ENCODE measurements around the gene PTPRA.

The PTPRA gene

GRCh38 chr20:2834401-2835110, 38.7 kb upstream of the PTPRA start:
- no peak for DNase-seq (ENCODE audit: low read depth, low spot score)
- CTCF ChIA-PET = interaction anchor here (0.8 to 3.6 kb wide), 4 partner anchors 10 to 82 kb away, joined by 3 to 13 read pairs (median 5); no protein-coding TSS in a partner anchor
- POLR2A ChIA-PET = interaction anchor here (0.6 kb wide), 1 partner anchor 366 kb away, joined by 3 read pairs; no protein-coding TSS in a partner anchor
- TF ChIP-seq CTCF (IDR thresholded peaks at IDR 0.05; ENCODE audit: insufficient read depth, low read length, missing control alignments) = no peak
- H3K4me3 ChIP-seq (ENCODE audit: low read depth, low read length) = no peak overlapping the region

GRCh38 chr20:2835331-2835796, 37.9 kb upstream of the PTPRA start:
- no peak overlapping the region for H3K4me3 ChIP-seq (ENCODE audit: low read depth, low read length)
- no peak for DNase-seq (ENCODE audit: low read depth, low spot score)
- ChIA-PET POLR2A (no interaction called here), CTCF (interaction anchor here (1.1 to 3.6 kb wide), 2 partner anchors 17 to 83 kb away, joined by 3 to 13 read pairs; no protein-coding TSS in a partner anchor)
- TF ChIP-seq CTCF (IDR thresholded peaks at IDR 0.05; ENCODE audit: insufficient read depth, low read length, missing control alignments) = no peak

GRCh38 chr20:2836035-2836434, 37.2 kb upstream of the PTPRA start:
- no peak for TF ChIP-seq CTCF (IDR thresholded peaks at IDR 0.05; ENCODE audit: insufficient read depth, low read length, missing control alignments)
- DNase-seq (ENCODE audit: low read depth, low spot score) = no peak
- POLR2A ChIA-PET = no interaction called here
- H3K4me3 ChIP-seq (ENCODE audit: low read depth, low read length) = no peak overlapping the region
- CTCF ChIA-PET = interaction anchor here (1.1 kb wide), 2 partner anchors 24 to 84 kb away, joined by 3 read pairs; no protein-coding TSS in a partner anchor

GRCh38 chr20:2837221-2837960, 35.9 kb upstream of the PTPRA start:
- no peak for TF ChIP-seq CTCF (IDR thresholded peaks at IDR 0.05; ENCODE audit: insufficient read depth, low read length, missing control alignments)
- ChIA-PET POLR2A (no interaction called here), CTCF (interaction anchor here (1.1 to 1.4 kb wide), 2 partner anchors 15 to 25 kb away, joined by 3 read pairs; no protein-coding TSS in a partner anchor)
- DNase-seq (ENCODE audit: low read depth, low spot score) = no peak
- H3K4me3 ChIP-seq (ENCODE audit: low read depth, low read length) = no peak overlapping the region

- no peak overlapping the region for H3K4me3 ChIP-seq (ENCODE audit: low read depth, low read length)
- TF ChIP-seq CTCF (IDR thresholded peaks at IDR 0.05; ENCODE audit: insufficient read depth, low read length, missing control alignments) = no peak
- ChIA-PET POLR2A (interaction anchor here (1.0 kb wide), 1 partner anchor 11 kb away, joined by 3 read pairs; no protein-coding TSS in a partner anchor), CTCF (interaction anchor here (1.4 kb wide), 1 partner anchor 14 kb away, joined by 3 read pairs; no protein-coding TSS in a partner anchor)
- DNase-seq (ENCODE audit: low read depth, low spot score) = no peak
Measured at GRCh38 chr20:2838170-2838797, 35.0 kb upstream of the PTPRA start.

Measured in AG04449 (cell line).